ENCODE measurements around the gene CSMD2. TPM values are rescaled to one million over a fixed set of nuclear protein-coding genes. Genes with fewer than 3 reads are reported as not detected.

Gene CSMD2
- polyA plus RNA-seq, 1 of the 3 experiments (the other 2 are of a cell fraction): not detected

DNA sequence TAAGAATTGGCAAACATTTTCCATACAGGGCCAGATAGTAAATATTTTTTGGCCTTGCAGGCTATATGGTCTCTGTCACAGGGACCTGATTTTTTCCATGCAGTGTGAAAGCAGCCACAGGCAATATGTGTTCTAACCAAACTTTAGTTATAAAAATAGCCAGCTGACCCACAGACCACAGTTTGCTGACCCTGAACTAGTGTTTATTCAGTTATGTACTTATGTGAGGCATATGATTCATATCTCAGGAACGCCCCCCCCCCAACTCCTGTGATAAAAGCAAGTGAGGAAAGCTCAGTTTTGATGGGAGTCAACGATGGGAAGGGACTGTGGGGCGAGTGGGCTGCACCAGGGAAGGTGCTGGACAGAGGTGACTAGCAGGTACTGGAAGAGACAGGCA lies 221.1 kb downstream of the CSMD2 start:
- H3K27me3 ChIP-seq (ENCODE audit: insufficient read depth): no peaks in the 10 kb centered on the region
- H3K4me1 ChIP-seq (ENCODE audit: control insufficient read depth in 1 of 2, insufficient read depth in 2 of 2, low read depth in 1 of 2, low read length in 1 of 2): no peaks in the 10 kb centered on the region; a peak in 1 of 4 replicates
- H3K9ac ChIP-seq: no peak overlapping the region
- H3K9me2 ChIP-seq: no peaks in the 10 kb centered on the region
- 8% methylated on average over 3 of the region's 3 CpGs for WGBS (ENCODE audit: low lambda C conversion rate)
- H3K79me2 ChIP-seq (ENCODE audit: insufficient read depth): no peaks in the 10 kb centered on the region
- H3K4me2 ChIP-seq: no peak overlapping the region
- no peak overlapping the region for H3K27ac ChIP-seq (ENCODE audit: low read depth in 2 of 2, low read length in 1 of 2)
- H4K20me1 ChIP-seq (ENCODE audit: insufficient read depth): no peaks in the 10 kb centered on the region
- TF ChIP-seq FOSL2 (IDR thresholded peaks at IDR 0.05; ENCODE audit: borderline replicate concordance, low read depth): no peak
- TF ChIP-seq, protein P1, sequence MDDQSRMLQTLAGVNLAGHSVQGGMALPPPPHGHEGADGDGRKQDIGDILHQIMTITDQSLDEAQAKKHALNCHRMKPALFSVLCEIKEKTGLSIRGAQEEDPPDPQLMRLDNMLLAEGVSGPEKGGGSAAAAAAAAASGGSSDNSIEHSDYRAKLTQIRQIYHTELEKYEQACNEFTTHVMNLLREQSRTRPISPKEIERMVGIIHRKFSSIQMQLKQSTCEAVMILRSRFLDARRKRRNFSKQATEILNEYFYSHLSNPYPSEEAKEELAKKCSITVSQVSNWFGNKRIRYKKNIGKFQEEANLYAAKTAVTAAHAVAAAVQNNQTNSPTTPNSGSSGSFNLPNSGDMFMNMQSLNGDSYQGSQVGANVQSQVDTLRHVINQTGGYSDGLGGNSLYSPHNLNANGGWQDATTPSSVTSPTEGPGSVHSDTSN (IDR thresholded peaks at IDR 0.05): no peak
- TF ChIP-seq, protein P2, sequence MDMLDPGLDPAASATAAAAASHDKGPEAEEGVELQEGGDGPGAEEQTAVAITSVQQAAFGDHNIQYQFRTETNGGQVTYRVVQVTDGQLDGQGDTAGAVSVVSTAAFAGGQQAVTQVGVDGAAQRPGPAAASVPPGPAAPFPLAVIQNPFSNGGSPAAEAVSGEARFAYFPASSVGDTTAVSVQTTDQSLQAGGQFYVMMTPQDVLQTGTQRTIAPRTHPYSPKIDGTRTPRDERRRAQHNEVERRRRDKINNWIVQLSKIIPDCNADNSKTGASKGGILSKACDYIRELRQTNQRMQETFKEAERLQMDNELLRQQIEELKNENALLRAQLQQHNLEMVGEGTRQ (IDR thresholded peaks at IDR 0.05; ENCODE audit: borderline replicate concordance, low read depth, low read length): no peak
- no peak for TF ChIP-seq POLR2AphosphoS5 (IDR thresholded peaks at IDR 0.05; ENCODE audit: low read depth, low read length)
- TF ChIP-seq JUND (IDR thresholded peaks at IDR 0.05): no peak
- TF ChIP-seq, protein P3, sequence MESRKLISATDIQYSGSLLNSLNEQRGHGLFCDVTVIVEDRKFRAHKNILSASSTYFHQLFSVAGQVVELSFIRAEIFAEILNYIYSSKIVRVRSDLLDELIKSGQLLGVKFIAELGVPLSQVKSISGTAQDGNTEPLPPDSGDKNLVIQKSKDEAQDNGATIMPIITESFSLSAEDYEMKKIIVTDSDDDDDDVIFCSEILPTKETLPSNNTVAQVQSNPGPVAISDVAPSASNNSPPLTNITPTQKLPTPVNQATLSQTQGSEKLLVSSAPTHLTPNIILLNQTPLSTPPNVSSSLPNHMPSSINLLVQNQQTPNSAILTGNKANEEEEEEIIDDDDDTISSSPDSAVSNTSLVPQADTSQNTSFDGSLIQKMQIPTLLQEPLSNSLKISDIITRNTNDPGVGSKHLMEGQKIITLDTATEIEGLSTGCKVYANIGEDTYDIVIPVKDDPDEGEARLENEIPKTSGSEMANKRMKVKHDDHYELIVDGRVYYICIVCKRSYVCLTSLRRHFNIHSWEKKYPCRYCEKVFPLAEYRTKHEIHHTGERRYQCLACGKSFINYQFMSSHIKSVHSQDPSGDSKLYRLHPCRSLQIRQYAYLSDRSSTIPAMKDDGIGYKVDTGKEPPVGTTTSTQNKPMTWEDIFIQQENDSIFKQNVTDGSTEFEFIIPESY (IDR thresholded peaks at IDR 0.05; ENCODE audit: borderline replicate concordance, low read depth): no peak
- TF ChIP-seq, protein P4, sequence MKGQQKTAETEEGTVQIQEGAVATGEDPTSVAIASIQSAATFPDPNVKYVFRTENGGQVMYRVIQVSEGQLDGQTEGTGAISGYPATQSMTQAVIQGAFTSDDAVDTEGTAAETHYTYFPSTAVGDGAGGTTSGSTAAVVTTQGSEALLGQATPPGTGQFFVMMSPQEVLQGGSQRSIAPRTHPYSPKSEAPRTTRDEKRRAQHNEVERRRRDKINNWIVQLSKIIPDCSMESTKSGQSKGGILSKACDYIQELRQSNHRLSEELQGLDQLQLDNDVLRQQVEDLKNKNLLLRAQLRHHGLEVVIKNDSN (IDR thresholded peaks at IDR 0.05; ENCODE audit: borderline replicate concordance, low read depth): no peak
- TF ChIP-seq MXI1 (IDR thresholded peaks at IDR 0.05; ENCODE audit: low read depth, low read length): no peak
- TF ChIP-seq TEAD4 (IDR thresholded peaks at IDR 0.05; ENCODE audit: borderline replicate concordance, insufficient read depth): no peak
- no peak for TF ChIP-seq SMC3 (IDR thresholded peaks at IDR 0.05; ENCODE audit: low read depth, low read length)
- TF ChIP-seq NRF1 (IDR thresholded peaks at IDR 0.05; ENCODE audit: low read depth, low read length): no peak
- no peak for TF ChIP-seq RFX5 (IDR thresholded peaks at IDR 0.05; ENCODE audit: low read length)
- TF ChIP-seq, protein P5, sequence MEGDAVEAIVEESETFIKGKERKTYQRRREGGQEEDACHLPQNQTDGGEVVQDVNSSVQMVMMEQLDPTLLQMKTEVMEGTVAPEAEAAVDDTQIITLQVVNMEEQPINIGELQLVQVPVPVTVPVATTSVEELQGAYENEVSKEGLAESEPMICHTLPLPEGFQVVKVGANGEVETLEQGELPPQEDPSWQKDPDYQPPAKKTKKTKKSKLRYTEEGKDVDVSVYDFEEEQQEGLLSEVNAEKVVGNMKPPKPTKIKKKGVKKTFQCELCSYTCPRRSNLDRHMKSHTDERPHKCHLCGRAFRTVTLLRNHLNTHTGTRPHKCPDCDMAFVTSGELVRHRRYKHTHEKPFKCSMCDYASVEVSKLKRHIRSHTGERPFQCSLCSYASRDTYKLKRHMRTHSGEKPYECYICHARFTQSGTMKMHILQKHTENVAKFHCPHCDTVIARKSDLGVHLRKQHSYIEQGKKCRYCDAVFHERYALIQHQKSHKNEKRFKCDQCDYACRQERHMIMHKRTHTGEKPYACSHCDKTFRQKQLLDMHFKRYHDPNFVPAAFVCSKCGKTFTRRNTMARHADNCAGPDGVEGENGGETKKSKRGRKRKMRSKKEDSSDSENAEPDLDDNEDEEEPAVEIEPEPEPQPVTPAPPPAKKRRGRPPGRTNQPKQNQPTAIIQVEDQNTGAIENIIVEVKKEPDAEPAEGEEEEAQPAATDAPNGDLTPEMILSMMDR (IDR thresholded peaks at IDR 0.05): no peak
- no peak for TF ChIP-seq RAD21 (IDR thresholded peaks at IDR 0.05; ENCODE audit: low read length)
- no peak for TF ChIP-seq RCOR1 (IDR thresholded peaks at IDR 0.05; ENCODE audit: low read length)
- TF ChIP-seq FOXM1 (IDR thresholded peaks at IDR 0.05; ENCODE audit: low read depth): no peak
- H3K36me3 ChIP-seq (replicated peaks in 1 of 2; ENCODE audit: control insufficient read depth in 1 of 2, insufficient read depth in 2 of 2, low read length in 1 of 2): no peaks in the 10 kb centered on the region
- no peak overlapping the region for H3K4me3 ChIP-seq (ENCODE audit: low read depth in 2 of 2, low read length in 1 of 2)
- no peak overlapping the region for H2AFZ ChIP-seq (ENCODE audit: low read depth)
- no peak for DNase-seq
- ChIA-PET CTCF (interaction anchor here (1.4 to 1.9 kb wide), 2 partner anchors 10 to 219 kb away, joined by 4 to 6 read pairs; no protein-coding TSS in a partner anchor), POLR2A (no interaction called here)
- H3K9me3 ChIP-seq: no peaks in the 10 kb centered on the region
- no peaks in the 10 kb centered on the region for H3F3A ChIP-seq (replicated peaks; ENCODE audit: insufficient read depth)
